22Rv1 (cell line): ENCODE data around the gene USP15.

Experiments
- ZFX ChIP-seq: fragments of 450-650 bp; IDR thresholded peaks from 2 replicates; pipeline ENCODE4 v1.6.1; 2017; ENCODE audit warnings: antibody characterized with exemption, borderline replicate concordance
- TF ChIP-seq, protein P1 (sequence below): fragments of 450-650 bp; IDR thresholded peaks from 2 replicates; pipeline ENCODE4 v1.5.1; 2017; ENCODE audit warnings: mild to moderate bottlenecking

- TF ChIP-seq, protein P1, sequence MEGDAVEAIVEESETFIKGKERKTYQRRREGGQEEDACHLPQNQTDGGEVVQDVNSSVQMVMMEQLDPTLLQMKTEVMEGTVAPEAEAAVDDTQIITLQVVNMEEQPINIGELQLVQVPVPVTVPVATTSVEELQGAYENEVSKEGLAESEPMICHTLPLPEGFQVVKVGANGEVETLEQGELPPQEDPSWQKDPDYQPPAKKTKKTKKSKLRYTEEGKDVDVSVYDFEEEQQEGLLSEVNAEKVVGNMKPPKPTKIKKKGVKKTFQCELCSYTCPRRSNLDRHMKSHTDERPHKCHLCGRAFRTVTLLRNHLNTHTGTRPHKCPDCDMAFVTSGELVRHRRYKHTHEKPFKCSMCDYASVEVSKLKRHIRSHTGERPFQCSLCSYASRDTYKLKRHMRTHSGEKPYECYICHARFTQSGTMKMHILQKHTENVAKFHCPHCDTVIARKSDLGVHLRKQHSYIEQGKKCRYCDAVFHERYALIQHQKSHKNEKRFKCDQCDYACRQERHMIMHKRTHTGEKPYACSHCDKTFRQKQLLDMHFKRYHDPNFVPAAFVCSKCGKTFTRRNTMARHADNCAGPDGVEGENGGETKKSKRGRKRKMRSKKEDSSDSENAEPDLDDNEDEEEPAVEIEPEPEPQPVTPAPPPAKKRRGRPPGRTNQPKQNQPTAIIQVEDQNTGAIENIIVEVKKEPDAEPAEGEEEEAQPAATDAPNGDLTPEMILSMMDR = no peak
- no peak for TF ChIP-seq ZFX
Observed at GRCh38 chr12:62429457-62429856, 169.3 kb downstream of the USP15 start.
